Epithelial cell of proximal tubule (primary cell): Measurements from ENCODE around the gene SNX32. TPM values are rescaled to one million over a fixed set of nuclear protein-coding genes. Genes with fewer than 3 reads are reported as not detected.

Source experiments
- DNase-seq: peaks from one replicate; pipeline ENCODE4 v3.0.0-alpha.2; 2011; ENCODE audit warnings: low read depth
- H3K4me3 ChIP-seq: 2 replicates; pipeline ENCODE4 v1.5.1; 2011; ENCODE audit warnings: low read depth, mild to moderate bottlenecking, low read length
- total RNA-seq: library from RNA; depleted of rRNA; stranded (reverse); fragments of >200 nt; gene quantifications from 2 replicates; pipeline ENCODE4 v1.2.3, GENCODE V29; 2015
- TF ChIP-seq, protein P1 (sequence below): conservative IDR thresholded peaks from 2 replicates; pipeline ENCODE4 v1.5.1; 2012; ENCODE audit warnings: low read depth, mild to moderate bottlenecking, low read length

Gene SNX32
- total RNA-seq, 1 donor from 2014 or later = 2.1 TPM

DNA sequence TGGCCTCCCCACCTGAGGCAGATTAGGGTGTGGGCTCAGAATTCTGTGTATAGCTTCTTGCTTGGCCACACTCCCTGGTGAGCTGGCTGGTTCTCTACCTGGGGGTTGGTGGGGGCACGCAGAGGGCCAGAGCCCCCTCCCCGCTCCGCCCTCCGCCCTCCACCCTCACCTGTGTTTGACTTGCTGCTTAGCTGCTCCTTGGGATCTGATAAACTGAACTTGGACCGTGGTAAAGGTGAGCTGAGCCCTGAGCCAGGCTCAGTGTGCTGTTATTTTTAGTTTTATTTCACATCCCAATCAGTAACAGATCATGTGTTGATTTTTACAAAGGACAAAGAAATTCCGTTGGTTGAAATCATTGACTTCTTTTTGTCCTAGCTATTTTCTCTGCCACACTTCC, 44.9 kb upstream of the SNX32 start:
- TF ChIP-seq, protein P1, sequence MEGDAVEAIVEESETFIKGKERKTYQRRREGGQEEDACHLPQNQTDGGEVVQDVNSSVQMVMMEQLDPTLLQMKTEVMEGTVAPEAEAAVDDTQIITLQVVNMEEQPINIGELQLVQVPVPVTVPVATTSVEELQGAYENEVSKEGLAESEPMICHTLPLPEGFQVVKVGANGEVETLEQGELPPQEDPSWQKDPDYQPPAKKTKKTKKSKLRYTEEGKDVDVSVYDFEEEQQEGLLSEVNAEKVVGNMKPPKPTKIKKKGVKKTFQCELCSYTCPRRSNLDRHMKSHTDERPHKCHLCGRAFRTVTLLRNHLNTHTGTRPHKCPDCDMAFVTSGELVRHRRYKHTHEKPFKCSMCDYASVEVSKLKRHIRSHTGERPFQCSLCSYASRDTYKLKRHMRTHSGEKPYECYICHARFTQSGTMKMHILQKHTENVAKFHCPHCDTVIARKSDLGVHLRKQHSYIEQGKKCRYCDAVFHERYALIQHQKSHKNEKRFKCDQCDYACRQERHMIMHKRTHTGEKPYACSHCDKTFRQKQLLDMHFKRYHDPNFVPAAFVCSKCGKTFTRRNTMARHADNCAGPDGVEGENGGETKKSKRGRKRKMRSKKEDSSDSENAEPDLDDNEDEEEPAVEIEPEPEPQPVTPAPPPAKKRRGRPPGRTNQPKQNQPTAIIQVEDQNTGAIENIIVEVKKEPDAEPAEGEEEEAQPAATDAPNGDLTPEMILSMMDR = no peak
- no peak for DNase-seq
- H3K4me3 ChIP-seq = no peak overlapping the region

DNA sequence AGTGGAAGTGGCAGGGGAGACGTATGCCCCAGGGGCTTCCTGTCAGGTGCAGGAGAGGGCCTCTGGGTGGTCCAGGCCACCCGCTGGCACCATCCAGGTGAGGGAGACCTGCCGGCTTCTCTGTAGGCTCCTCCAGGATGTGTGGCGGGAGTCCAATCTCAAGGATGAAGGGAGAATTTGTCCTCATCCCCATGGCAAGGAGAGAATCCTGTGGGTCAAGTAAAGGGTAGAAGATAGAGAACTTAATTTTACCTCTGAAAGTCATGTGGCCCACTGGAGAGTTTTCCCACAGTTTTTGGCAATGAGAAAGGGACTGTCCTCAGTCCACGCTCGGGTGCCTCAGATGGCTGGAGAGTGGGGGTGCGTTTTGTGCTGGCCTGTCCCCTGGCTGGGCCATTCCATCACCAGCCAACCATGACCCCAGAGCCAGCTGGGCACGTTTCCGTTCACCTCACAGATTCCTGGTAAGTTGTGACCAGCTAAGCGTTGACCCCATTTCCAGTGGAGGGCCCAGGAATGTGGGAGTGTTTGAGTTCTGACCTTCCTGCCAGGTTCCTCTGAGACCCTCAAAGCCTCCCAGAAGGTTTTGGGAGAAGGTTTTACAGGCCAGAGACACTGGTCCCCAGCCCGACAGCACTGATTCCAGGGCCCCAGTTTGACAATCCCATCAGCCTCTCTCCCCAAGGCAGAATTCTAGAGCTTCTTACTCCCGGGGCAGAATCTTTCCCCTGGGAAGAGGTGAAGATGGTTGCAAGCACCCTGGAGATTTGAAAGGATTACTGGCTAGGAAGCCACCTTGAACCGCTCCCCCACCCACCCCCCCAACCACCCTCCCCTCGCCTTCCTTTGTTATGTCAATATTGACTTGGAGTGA, 44.3 kb upstream of the SNX32 start:
- DNase-seq = no peak
- H3K4me3 ChIP-seq = no peak overlapping the region
- TF ChIP-seq, protein P1 = no peak

DNA sequence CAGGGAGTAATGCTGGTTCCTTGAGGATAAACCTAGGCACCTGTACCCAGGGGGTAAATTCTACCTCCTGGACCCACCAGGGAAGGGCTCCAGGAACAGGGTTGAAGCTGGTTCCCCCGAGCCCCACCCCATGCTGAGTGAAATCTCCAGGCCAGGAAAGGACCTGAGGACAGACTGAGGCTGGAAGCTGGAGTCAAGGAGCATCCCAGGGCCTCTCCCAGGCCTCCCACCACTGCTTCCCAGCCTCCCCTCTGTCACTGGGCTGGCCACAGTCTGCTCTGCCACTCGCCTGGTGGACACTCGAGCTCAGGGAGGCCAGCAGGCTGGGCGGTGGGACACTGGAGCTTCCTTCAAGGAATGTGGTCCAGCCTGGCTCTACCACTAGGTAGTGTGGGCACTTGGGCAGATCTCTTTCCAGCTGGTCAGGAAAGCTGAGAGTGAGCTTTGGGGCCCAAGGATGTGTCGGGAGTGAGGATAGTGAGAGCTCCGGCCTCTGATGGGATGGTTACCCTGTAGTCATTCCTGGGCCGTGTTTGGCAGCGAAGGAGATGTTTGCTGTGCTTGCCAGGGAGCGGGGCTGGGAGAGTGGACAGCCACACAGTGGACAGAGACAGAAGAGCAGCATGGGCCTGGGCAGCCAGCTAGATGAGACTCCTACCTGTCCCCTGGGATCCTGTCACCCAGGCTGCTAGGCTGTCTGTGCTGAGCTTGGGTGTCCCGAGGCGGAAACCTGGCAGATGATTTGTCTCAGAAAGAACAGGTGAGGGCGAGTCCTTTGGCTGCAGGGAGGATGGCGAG, 43.5 kb upstream of the SNX32 start:
- TF ChIP-seq, protein P1 = no peak
- no peak for DNase-seq
- no peak overlapping the region for H3K4me3 ChIP-seq

DNA sequence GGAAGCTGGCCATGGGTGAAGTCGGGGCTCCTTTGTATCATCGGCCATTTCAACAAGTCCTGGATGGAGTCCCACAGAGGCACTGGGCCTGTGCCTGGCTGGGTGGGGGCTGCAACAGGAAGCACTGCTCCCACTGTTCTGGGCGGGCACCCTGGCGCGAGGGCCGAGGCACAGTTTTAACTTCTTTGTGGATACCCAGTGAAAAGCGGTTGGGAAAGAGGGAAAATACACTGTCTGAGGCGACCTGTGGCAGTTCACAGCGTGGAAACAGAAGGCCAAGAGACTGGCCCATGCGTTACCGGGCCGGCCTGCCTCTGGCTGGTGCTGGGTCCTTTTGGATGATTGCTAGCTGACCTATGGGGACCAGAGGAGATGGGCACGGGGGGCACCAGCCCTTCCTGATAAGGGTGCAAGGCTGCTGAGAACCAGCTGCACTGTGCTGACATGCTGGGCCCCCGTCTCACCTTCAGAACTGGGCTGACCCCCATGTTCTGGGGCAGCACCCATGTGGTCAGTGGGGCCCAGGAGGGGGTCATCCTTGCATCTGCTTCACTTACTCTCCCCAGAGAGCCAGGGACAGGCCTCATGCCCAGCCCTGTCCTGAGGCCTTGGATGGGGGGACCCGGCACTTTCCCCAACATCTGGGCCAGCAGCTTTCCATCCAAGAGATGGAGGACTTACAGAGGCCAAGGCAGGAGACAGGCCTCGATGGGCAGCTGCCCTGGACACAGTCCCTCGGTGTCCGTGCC, 42.7 kb upstream of the SNX32 start:
- no peak overlapping the region for H3K4me3 ChIP-seq
- no peak for DNase-seq
- TF ChIP-seq, protein P1 = no peak

DNA sequence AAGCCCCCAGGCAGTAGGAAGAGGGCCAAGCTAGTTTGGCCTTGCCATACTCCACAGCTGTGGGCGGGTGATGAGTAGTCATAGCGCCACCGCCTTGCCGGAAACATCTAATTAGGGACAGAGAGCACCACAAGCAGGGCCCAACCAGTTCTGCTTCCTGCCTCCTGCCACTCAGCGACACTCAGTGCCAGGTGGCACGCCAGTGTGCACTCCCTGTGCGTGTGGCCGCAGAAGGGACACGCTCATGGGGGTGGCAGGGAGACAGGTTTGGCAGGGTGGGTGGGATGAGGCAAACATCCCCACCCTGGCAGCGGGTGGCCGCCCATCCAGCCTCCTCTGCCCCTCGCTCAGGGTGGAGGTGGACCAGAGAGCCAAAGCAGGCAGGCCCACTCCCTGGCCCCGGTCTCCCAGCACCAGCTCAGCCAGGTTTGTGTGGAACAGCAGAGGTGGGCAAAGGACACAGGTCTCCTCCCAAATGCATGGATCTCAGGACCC, 42.0 kb upstream of the SNX32 start:
- no peak overlapping the region for H3K4me3 ChIP-seq
- TF ChIP-seq, protein P1 = no peak
- DNase-seq = no peak

DNA sequence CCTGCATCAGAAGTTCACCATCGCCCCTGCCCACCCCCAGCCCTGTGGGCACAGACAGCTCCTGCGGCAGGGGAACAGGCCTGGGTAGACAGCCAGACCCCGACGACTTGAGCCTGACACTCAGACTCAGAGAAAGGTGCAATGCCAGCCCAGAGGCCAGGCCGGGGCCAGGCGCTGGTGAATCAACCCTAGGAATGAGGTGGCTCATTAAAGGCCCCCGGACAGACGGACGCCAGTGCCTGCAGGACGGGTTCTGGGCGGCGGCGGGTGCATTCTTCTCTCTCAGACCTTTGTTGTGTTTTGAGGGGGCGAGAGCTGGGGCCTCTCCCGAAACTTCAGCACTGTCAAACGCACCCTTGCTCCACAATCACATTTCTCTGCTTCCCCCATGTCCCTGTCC, 41.3 kb upstream of the SNX32 start:
- no peak overlapping the region for H3K4me3 ChIP-seq
- DNase-seq = no peak
- TF ChIP-seq, protein P1 = no peak
